ENCODE data around the gene GUK1.

DNA sequence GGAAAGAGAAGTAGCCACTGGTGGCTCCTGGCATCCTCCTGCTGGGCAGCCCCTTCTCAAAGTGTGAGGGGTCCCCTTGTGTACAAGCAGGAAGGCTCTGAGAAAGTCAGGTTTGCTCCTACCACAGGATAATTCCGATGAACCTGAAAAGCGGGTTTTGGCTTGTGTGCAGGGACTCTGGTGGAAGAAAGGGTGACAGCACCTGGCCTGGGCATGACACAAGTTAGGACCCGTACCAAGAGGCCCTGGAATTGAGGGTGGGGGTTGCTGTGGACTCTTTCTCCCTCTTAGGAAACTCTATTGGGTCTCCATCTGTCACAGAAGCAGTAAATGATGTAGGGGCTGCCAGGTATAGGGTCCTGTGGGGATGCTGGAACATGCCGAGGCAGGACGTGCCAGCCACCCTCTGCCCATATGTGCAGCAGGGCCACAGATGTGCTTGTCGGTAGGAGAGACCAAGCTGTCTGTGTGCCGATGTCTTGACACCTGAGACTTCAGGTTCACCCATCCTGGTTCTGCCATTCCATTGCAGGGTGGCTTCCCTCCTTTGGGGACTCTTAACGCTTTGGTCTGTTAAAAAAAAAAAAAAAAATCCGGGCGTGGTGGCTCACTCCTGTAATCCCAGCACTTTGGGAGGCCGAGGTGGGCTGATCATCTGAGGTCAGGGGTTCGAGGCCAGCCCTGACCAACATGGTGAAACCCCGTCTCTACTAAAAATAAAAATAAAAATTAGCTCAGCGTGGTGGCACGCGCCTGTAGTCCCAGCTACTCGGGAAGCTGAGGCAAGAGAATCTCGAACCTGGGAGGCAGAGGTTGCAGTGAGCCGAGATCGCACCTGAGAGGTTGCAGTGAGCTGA is 46.8 kb upstream of the GUK1 start:
- TF ChIP-seq POLR2AphosphoS5 (IDR thresholded peaks at IDR 0.05; ENCODE audit: borderline replicate concordance, low read depth, low read length) (no peak), EZH2 (IDR thresholded peaks at IDR 0.05) (no peak), FOXP2 (optimal IDR thresholded peaks at IDR 0.05; ENCODE audit: control extremely low read depth, extremely low read length, insufficient read depth) (no peak)

Measured in SK-N-MC (cell line).